ENCODE results near the gene WNT11.

WNT11 gene

DNA sequence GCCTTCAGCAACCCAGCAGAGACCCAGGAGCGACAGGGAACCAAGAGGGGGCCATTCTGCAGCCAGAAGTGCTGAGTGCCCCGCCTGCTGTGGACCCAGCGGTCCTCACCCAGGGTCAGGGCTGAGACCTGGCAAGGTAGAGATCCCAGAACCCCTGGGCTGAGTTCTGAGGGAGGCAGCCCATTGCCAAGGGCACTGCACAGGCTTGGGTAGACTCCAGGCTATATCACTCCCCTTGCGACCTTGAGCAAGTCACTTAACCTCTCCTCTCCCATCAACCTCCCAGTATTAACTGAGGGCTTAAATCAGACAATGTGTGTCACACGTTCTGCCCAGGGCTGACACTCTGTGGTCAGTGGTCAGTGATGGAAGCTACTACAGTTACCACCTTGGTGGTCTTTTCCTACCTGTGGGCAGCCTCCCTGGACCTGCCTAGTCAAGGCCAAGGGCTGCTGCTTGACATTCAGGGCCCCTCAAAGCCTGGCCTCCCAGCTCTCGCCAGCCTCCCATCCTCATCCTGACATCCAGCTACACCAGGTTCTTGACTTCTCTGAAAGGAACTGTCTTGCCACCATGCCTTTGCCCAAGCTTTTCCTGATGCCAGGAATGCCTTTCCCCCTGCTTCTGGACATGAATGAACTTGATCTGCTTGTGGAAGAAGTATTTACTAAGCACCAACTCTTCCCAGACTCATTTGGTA lies 8.2 kb downstream of the WNT11 start:
- DNase-seq (ENCODE audit: low spot score), result no peak
- in situ Hi-C loops (cut with MboI; ENCODE audit: low sequenced_read_pairs, unreplicated experiment), result no loop called here
- TF ChIP-seq, protein P1, sequence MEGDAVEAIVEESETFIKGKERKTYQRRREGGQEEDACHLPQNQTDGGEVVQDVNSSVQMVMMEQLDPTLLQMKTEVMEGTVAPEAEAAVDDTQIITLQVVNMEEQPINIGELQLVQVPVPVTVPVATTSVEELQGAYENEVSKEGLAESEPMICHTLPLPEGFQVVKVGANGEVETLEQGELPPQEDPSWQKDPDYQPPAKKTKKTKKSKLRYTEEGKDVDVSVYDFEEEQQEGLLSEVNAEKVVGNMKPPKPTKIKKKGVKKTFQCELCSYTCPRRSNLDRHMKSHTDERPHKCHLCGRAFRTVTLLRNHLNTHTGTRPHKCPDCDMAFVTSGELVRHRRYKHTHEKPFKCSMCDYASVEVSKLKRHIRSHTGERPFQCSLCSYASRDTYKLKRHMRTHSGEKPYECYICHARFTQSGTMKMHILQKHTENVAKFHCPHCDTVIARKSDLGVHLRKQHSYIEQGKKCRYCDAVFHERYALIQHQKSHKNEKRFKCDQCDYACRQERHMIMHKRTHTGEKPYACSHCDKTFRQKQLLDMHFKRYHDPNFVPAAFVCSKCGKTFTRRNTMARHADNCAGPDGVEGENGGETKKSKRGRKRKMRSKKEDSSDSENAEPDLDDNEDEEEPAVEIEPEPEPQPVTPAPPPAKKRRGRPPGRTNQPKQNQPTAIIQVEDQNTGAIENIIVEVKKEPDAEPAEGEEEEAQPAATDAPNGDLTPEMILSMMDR (IDR thresholded peaks at IDR 0.05; ENCODE audit: borderline replicate concordance, control extremely low read depth, extremely low read depth, insufficient read depth, missing control alignments), result no peak

DNA sequence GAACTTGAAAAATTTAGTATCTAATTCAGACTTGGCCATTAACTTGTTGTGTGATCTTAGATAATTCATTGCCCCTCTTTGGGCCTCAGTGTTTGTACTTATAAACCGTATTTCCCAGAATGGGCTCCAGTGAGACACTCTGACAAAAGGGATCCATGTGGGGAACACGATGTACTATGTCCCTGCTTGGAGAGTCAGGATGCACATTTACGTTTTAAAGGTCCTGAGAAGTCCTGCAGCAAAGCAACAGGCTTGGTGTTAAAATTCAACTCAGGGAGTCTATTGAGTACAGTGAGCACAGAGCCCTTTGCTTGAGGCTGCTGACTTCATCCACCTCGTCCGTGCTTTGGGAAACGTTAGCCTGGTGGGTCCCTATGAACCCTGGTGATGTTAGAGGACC lies 9.0 kb downstream of the WNT11 start:
- no peak for DNase-seq (ENCODE audit: low spot score)
- TF ChIP-seq, protein P1 (IDR thresholded peaks at IDR 0.05; ENCODE audit: borderline replicate concordance, control extremely low read depth, extremely low read depth, insufficient read depth, missing control alignments), result no peak
- in situ Hi-C loops (cut with MboI; ENCODE audit: low sequenced_read_pairs, unreplicated experiment), result no loop called here

DNA sequence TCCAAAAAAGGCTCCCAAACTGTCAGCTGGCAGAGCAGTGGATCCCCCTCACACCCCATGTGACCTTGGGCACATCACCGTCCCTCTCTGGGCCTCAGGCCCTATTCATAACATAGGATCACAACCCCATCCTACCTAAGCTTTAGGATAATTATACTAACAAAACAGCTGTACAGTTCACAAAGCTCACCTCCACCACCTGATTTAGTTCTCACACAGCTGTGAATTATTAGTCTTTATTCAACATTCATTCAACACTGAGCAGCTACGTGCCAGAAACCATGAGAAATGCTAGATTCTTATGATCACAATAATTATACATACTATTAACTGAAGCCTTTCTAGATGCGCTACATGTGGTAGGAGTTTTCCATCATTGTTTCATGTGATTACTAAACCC lies 9.5 kb downstream of the WNT11 start:
- no peak for DNase-seq (ENCODE audit: low spot score)
- TF ChIP-seq, protein P1 (IDR thresholded peaks at IDR 0.05; ENCODE audit: borderline replicate concordance, control extremely low read depth, extremely low read depth, insufficient read depth, missing control alignments), result no peak
- in situ Hi-C loops (cut with MboI; ENCODE audit: low sequenced_read_pairs, unreplicated experiment), result no loop called here

GRCh38 chr11:76194872-76195668 lies 11.2 kb downstream of the WNT11 start:
- no peak for DNase-seq (ENCODE audit: low spot score)
- TF ChIP-seq, protein P1 (IDR thresholded peaks at IDR 0.05; ENCODE audit: borderline replicate concordance, control extremely low read depth, extremely low read depth, insufficient read depth, missing control alignments), result no peak

DNA sequence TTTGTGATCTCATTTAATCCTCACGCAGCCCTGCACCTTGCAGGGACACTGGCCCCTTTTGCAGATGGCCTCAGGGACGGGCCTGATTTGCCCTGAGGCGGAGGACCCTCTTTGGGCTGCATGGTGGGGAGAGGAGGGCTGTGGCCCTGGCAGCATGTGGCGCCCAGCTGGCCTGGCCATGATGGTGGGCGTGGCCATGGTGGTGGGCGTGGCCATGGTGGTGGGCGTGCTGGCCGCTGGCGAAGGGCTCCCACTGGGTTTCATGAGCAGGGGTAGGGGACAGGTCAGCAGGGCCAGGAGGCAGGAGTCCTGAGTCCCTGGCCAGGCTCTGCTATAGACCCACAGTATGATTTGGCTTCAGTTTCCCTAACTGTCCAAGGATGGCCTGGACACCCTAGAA lies 13.1 kb downstream of the WNT11 start:
- TF ChIP-seq, protein P1 (IDR thresholded peaks at IDR 0.05; ENCODE audit: borderline replicate concordance, control extremely low read depth, extremely low read depth, insufficient read depth, missing control alignments), result no peak
- DNase-seq (ENCODE audit: low spot score), result no peak
- in situ Hi-C loops (cut with MboI; ENCODE audit: low sequenced_read_pairs, unreplicated experiment), result no loop called here

More at GRCh38 chr11:76194872-76195668, 11.2 kb downstream of the WNT11 start:
- in situ Hi-C loops (cut with MboI; ENCODE audit: low sequenced_read_pairs, unreplicated experiment), result no loop called here

GRCh38 chr11:76190376-76190775 lies 15.9 kb downstream of the WNT11 start:
- DNase-seq (ENCODE audit: low spot score), result no peak
- TF ChIP-seq, protein P1 (IDR thresholded peaks at IDR 0.05; ENCODE audit: borderline replicate concordance, control extremely low read depth, extremely low read depth, insufficient read depth, missing control alignments), result no peak
- in situ Hi-C loops (cut with MboI; ENCODE audit: low sequenced_read_pairs, unreplicated experiment), result no loop called here

Data from GM13976 (cell line).